ENCODE measurements around the gene FCHSD2. TPM values are rescaled to one million over a fixed set of nuclear protein-coding genes. Genes with fewer than 3 reads are reported as not detected.
A peak's percentile ranks its signal among the peaks of the same experiment; 100 is the strongest.
"Not testable (repeated sequence)": the region's sequence is repeated elsewhere in the genome, so short reads cannot be mapped to it uniquely, and the experiment has no call there.

Gene FCHSD2
- total RNA-seq, 1 experiment from 2014 or later, result 7.1 TPM

DNA sequence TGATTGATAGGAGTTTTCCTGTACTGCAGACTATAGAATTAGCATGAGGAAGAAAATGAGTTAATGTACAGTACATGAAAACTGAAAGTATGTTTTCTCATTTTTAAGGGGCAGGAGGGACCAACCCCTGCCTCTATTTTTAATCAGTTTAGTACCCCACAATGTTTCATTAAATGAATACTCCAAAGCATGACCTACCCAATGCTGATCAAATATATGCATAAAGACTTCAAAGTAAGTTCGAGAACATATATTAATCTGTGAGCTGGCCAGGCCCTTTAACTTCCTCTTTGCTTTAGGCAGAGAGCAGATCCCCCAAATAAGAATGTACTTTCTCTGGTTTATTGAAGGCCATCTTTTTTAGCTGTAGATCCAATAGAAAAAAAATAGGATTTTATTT is 161.0 kb downstream of the FCHSD2 start:
- Histone ChIP-seq H3K4me2 (ENCODE audit: low read length) (no peak overlapping the region), H3K27ac (ENCODE audit: low read length) (no peak overlapping the region), H3K79me2 (ENCODE audit: low read length) (no peaks in the 10 kb centered on the region), H3K9me3 (ENCODE audit: low read length) (no peaks in the 10 kb centered on the region), H4K20me1 (ENCODE audit: low read length) (no peaks in the 10 kb centered on the region), H3F3A (ENCODE audit: low read length, unreplicated experiment) (peaks cover 4% of the 10 kb centered on the region), H3K4me3 (ENCODE audit: low read length) (no peak overlapping the region), H3K36me3 (ENCODE audit: low read depth, low read length) (no peaks in the 10 kb centered on the region), H3K9me2 (replicated peaks; ENCODE audit: low read length) (no peaks in the 10 kb centered on the region), H2AFZ (ENCODE audit: low read length) (no peak overlapping the region), H3K4me1 (ENCODE audit: insufficient read depth, low read length) (peaks cover 17% of the 10 kb centered on the region), H3K9ac (ENCODE audit: low read length) (no peak overlapping the region), H3K27me3 (ENCODE audit: low read length) (no peaks in the 10 kb centered on the region)
- ATAC-seq, result no peak
- no peak for TF ChIP-seq EZH2phosphoT487 (IDR thresholded peaks at IDR 0.05; ENCODE audit: borderline replicate concordance, low read length)
- no peak for TF ChIP-seq EZH2 (IDR thresholded peaks at IDR 0.05; ENCODE audit: low read length, unreplicated experiment)
- TF ChIP-seq, protein P1, sequence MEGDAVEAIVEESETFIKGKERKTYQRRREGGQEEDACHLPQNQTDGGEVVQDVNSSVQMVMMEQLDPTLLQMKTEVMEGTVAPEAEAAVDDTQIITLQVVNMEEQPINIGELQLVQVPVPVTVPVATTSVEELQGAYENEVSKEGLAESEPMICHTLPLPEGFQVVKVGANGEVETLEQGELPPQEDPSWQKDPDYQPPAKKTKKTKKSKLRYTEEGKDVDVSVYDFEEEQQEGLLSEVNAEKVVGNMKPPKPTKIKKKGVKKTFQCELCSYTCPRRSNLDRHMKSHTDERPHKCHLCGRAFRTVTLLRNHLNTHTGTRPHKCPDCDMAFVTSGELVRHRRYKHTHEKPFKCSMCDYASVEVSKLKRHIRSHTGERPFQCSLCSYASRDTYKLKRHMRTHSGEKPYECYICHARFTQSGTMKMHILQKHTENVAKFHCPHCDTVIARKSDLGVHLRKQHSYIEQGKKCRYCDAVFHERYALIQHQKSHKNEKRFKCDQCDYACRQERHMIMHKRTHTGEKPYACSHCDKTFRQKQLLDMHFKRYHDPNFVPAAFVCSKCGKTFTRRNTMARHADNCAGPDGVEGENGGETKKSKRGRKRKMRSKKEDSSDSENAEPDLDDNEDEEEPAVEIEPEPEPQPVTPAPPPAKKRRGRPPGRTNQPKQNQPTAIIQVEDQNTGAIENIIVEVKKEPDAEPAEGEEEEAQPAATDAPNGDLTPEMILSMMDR (conservative IDR thresholded peaks at IDR 0.05; ENCODE audit: low read depth, low read length), result no peak
- no peak for DNase-seq
- ChIA-PET CTCF (no interaction called here), POLR2A (ENCODE audit: unreplicated experiment) (no interaction called here)
- BruUV-seq (replicated peaks), result no TSS peak
- intact Hi-C loops (cut with micrococcal nuclease), result no loop called here

DNA sequence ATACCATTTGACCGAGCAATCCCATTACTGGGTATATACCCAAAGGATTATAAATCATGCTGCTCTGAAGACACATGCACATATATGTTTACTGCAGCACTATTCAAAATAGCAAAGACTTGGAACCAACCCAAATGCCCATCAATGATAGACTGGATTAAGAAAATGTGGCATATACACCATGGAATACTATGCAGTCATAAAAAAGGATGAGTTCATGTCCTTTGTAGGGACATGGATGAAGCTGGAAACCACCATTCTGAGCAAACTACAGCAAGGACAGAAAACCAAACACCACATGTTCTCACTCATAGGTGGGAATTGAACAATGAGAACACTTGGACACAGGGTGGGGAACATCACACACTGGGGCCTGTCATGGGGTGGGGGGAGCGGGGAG is 164.3 kb downstream of the FCHSD2 start:
- H4K20me1 ChIP-seq (ENCODE audit: low read length); POLR2A ChIA-PET (ENCODE audit: unreplicated experiment); ATAC-seq; DNase-seq; H3K36me3 ChIP-seq (ENCODE audit: low read depth, low read length); H3K9me3 ChIP-seq (ENCODE audit: low read length); H3K27me3 ChIP-seq (ENCODE audit: low read length); H2AFZ ChIP-seq (ENCODE audit: low read length); BruUV-seq (replicated peaks); H3K9ac ChIP-seq (ENCODE audit: low read length); H3K79me2 ChIP-seq (ENCODE audit: low read length); H3F3A ChIP-seq (ENCODE audit: low read length, unreplicated experiment); H3K27ac ChIP-seq (ENCODE audit: low read length); CTCF ChIA-PET; H3K4me2 ChIP-seq (ENCODE audit: low read length); H3K4me3 ChIP-seq (ENCODE audit: low read length); H3K9me2 ChIP-seq (replicated peaks; ENCODE audit: low read length): not testable (repeated sequence)
- intact Hi-C loops (cut with micrococcal nuclease), result loop anchor here (5.0 kb wide), 1 partner anchor 165 kb away; the partner anchor contains the start of gene FCHSD2
- peaks cover 11% of the 10 kb centered on the region for H3K4me1 ChIP-seq (ENCODE audit: insufficient read depth, low read length)

DNA sequence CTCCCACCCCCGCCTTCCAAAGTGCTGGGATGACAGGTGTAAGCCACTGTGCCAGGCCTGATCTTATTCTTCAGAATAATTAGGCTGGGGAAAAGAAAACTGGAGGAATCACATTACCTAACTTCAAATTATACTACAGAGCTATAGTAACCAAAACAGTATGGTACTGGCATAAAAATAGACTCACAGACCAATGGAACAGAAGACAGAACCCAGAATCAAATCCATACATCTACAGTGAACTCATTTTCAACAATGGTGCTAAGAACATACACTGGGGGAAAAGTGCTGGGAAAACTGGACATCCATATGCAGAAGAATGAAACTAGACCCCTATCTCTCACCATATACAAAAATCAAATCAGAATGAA is 165.6 kb downstream of the FCHSD2 start:
- Histone ChIP-seq H3K27ac (ENCODE audit: low read length) (peak overlapping the region; percentile 58), H3K4me1 (ENCODE audit: insufficient read depth, low read length) (peaks cover 14% of the 10 kb centered on the region)
- H3K79me2 ChIP-seq (ENCODE audit: low read length); H3F3A ChIP-seq (ENCODE audit: low read length, unreplicated experiment); H3K9me3 ChIP-seq (ENCODE audit: low read length); POLR2A ChIA-PET (ENCODE audit: unreplicated experiment); DNase-seq; BruUV-seq (replicated peaks); H3K9ac ChIP-seq (ENCODE audit: low read length); H3K4me3 ChIP-seq (ENCODE audit: low read length); H3K27me3 ChIP-seq (ENCODE audit: low read length); H3K36me3 ChIP-seq (ENCODE audit: low read depth, low read length); H2AFZ ChIP-seq (ENCODE audit: low read length); ATAC-seq; H3K4me2 ChIP-seq (ENCODE audit: low read length); H4K20me1 ChIP-seq (ENCODE audit: low read length); H3K9me2 ChIP-seq (replicated peaks; ENCODE audit: low read length): not testable (repeated sequence)
- CTCF ChIA-PET, result interaction anchor here (0.6 kb wide), 1 partner anchor 50 kb away, joined by 3 read pairs; no protein-coding TSS in a partner anchor
- intact Hi-C loops (cut with micrococcal nuclease), result loop anchor here (5.0 kb wide), 1 partner anchor 166 kb away; the partner anchor contains the start of gene FCHSD2
